ENCODE results near the gene USP5. TPM values are rescaled to one million over a fixed set of nuclear protein-coding genes. Genes with fewer than 3 reads are reported as not detected.

The USP5 gene
- total and polyA plus RNA-seq, 2 of the 8 experiments (the other 6 are each of a cell fraction or from before 2014, with no cell fraction given), result 66.5 to 148 TPM

DNA sequence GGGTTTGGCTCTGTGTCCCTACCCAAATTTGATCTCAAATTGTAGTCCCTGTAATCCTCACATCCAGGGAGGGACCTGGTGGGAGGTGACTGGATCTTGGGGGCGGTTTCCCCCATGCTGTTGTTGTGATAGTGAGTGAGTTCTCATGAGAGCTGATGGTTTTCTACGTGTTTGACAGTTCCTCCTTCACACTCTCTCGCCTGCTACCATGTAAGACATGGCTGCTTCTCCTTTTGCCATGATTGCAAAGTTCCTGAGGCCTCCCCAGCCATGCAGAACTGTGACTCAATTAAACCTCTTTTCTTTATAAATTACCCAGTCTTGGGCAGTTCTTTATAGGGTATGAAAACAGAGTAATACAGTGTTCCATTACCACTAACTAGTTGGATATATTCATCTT, 42.4 kb downstream of the USP5 start:
- no peak overlapping the region for H4K5ac ChIP-seq (ENCODE audit: insufficient read length, low read depth, low read length)
- no peak overlapping the region for H3K18ac ChIP-seq (ENCODE audit: extremely low read depth, low read length)
- no peaks in the 10 kb centered on the region for H3K79me1 ChIP-seq (ENCODE audit: low read depth, low read length)
- no peak overlapping the region for H4K91ac ChIP-seq (replicated peaks; ENCODE audit: insufficient read length, low read length)
- no peaks in the 10 kb centered on the region for H3K9me3 ChIP-seq (ENCODE audit: insufficient read depth in 2 of 2, low read depth in 1 of 2, low read length in 1 of 2)
- peaks cover 0 to 4% (median 2%) of the 10 kb centered on the region in 4 experiments; a peak in 4 of 7 replicates for H3K4me1 ChIP-seq (replicated peaks in 1 of 4; ENCODE audit: control insufficient read depth in 3 of 4, insufficient read depth in 4 of 4, low read length in 3 of 4)
- DNase-seq (ENCODE audit: low read depth in 1 of 2, low spot score in 2 of 2) (no peak), FAIRE-seq (no peak)
- H3K56ac ChIP-seq (replicated peaks; ENCODE audit: insufficient read length, low read depth, low read length), result no peak overlapping the region
- H3K4ac ChIP-seq (replicated peaks; ENCODE audit: insufficient read length, low read depth, low read length), result no peak overlapping the region
- H3K23ac ChIP-seq (ENCODE audit: insufficient read length), result no peak overlapping the region
- no peak overlapping the region for H2BK12ac ChIP-seq (ENCODE audit: low read depth, low read length)
- H3K79me2 ChIP-seq (ENCODE audit: control insufficient read depth in 1 of 2, insufficient read depth in 2 of 2, low read length in 2 of 2), result no peaks in the 10 kb centered on the region
- H3K27ac ChIP-seq (ENCODE audit: low read depth, low read length), result no peak overlapping the region
- H3K27me3 ChIP-seq (replicated peaks in 1 of 4; ENCODE audit: control insufficient read depth in 3 of 4, extremely low read depth in 1 of 4, insufficient read depth in 3 of 4, low read length in 3 of 4), result no peaks in the 10 kb centered on the region
- no peak overlapping the region for H2BK120ac ChIP-seq (replicated peaks; ENCODE audit: low read depth, low read length)
- TF ChIP-seq RFX5 (IDR thresholded peaks at IDR 0.05; ENCODE audit: borderline replicate concordance, low read depth, low read length), result no peak
- H3K4me2 ChIP-seq (ENCODE audit: insufficient read depth in 1 of 2, low read depth in 2 of 2, low read length in 2 of 2), result no peak overlapping the region
- H3K14ac ChIP-seq (ENCODE audit: insufficient read length), result no peak overlapping the region
- no peak overlapping the region for H2BK20ac ChIP-seq (ENCODE audit: low read length)
- no peaks in the 10 kb centered on the region for H3K23me2 ChIP-seq (ENCODE audit: low read depth, low read length)
- H2BK15ac ChIP-seq (ENCODE audit: low read length), result no peak overlapping the region
- ChIA-PET CTCF (ENCODE audit: partially characterized antibody) (interaction anchor here (0.5 to 5.0 kb wide), 4 partner anchors 22 to 728 kb away, joined by 3 to 84 read pairs (median 4); partner anchors contain the start of genes SPSB2 and TPI1), POLR2A (ENCODE audit: partially characterized antibody) (interaction anchor here (0.8 to 4.5 kb wide), 8 partner anchors 11 to 205 kb away, joined by 3 to 22 read pairs (median 4); partner anchors contain the start of genes LRRC23, PTMS, TPI1 and ZNF384)
- H3K9ac ChIP-seq (replicated peaks in 1 of 4; ENCODE audit: extremely low read depth in 1 of 4, low read depth in 3 of 4, low read length in 3 of 4), result no peak overlapping the region
- no peak overlapping the region for H3K4me3 ChIP-seq (ENCODE audit: extremely low read depth in 1 of 4, insufficient read depth in 2 of 4, low read depth in 3 of 4, low read length in 4 of 4)
- H2AK5ac ChIP-seq (ENCODE audit: low read depth, low read length), result no peak overlapping the region
- WGBS, 2 experiments (ENCODE audit: extremely low coverage in 1 of 2, insufficient coverage in 1 of 2, insufficient read length in 1 of 2, insufficient replicate concordance in 2 of 2, low coverage in 1 of 2, low lambda C conversion rate in 2 of 2, missing lambda C conversion rate in 1 of 2), result 85% methylated on average over 3 of the region's 3 CpGs; no CpG with 5 or more reads in 1 of the 2 experiments
- no peak overlapping the region for H4K8ac ChIP-seq (ENCODE audit: extremely low read depth, insufficient read depth, low read length)
- no peaks in the 10 kb centered on the region for H4K20me1 ChIP-seq (replicated peaks in 1 of 2; ENCODE audit: control insufficient read depth in 1 of 2, insufficient read depth in 2 of 2, low read length in 2 of 2)
- H2AFZ ChIP-seq (ENCODE audit: low read length), result no peak overlapping the region
- no peak overlapping the region for H2BK5ac ChIP-seq (ENCODE audit: low read depth, low read length)
- no peaks in the 10 kb centered on the region for H3K36me3 ChIP-seq (ENCODE audit: control insufficient read depth in 2 of 4, insufficient read depth in 4 of 4, low read length in 3 of 4)

Measured in H1 (cell line).